Measurements from ENCODE around the gene SLC12A7.

DNA sequence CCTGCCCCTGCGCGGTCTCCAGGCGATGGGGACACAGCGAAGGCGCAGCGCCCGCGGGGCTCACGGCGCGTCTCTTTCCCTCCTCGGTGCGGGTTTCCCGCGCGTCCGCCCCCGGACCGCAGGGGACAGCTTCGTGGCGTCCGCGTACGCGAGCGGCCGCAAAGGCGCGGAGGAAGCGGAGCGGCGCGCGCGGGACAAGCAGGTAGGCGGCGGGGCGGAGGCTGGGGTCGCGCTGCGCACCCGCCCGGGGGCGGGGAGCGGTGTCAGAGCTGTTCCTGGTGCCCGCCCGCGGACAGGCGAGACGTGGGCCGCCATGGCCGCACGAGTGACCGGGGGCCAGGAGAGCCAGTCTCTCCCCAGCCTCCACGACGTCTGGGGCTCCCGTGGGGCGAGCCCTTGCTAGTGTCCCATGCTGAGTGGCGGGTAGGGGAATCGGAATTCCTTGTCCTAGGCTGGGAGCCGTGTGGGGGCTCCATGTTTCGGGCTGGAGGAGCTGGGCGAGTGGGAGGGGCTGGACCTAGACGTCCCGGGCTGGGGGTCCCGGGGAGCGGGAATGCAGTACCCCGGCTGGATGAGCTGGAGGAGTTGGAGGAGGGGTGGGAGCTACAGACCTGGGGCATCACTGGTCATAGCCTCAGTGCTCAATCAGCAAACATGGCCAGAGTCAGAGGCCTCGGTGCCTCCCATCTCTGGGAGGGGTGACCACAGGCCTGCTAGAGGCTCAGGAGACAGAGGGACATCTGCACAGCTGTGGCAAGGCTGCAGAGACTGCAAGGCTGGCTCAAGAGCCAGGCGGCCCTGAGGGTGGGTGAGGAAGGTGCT is 102.3 kb downstream of the SLC12A7 start:
- no peak for TF ChIP-seq CTCF (conservative IDR thresholded peaks at IDR 0.05; ENCODE audit: low read length)
- no peak for TF ChIP-seq EZH2phosphoT487 (IDR thresholded peaks at IDR 0.05; ENCODE audit: borderline replicate concordance, low read depth, low read length)
